GM18861 (cell line): ENCODE measurements around the gene OTOS.

Source experiments
- ATAC-seq: cut with Tn5 transposase; IDR thresholded peaks from one replicate; pipeline ENCODE4 v1.9.1; 2021; ENCODE audit not compliant: unreplicated experiment

Gene OTOS

DNA sequence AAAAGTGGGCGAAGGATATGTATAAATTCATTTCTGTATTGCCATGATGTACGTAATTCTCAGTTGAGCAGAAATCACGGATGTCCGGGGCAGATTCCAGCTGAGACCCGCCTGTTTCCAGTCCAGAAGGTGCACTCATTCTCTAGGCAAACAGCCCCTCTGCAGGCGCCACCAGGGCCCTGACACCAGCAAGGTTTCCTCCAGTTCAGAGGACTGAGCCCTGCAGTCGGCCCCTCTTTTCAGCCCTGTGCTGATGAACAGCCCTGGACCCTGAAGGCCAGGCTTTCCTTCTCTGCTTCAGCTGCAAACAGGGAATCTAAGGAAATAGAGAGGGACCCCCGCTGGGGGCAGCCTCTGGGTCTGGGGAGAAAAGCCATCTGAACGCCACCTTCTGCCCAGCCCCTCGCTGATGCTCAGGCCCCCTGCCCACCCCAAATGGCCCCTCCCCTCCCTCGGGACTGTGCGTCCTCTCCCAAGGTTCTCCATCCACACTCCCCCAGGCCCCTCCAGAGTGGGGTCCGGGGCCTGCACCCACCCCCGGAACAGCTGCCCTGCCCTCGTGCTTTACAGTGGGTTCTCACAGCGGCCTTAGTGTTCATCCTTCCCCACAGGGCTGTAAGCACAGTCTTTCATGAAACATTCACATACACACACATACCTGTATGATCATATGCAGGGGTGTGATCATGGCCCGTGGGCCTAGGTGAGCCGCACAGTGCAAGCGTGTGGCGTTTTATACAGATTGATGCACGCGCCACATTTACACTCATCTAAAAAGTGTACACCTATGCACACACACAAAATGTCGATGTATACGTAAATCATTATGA, 16.4 kb downstream of the OTOS start:
- no peak for ATAC-seq

DNA sequence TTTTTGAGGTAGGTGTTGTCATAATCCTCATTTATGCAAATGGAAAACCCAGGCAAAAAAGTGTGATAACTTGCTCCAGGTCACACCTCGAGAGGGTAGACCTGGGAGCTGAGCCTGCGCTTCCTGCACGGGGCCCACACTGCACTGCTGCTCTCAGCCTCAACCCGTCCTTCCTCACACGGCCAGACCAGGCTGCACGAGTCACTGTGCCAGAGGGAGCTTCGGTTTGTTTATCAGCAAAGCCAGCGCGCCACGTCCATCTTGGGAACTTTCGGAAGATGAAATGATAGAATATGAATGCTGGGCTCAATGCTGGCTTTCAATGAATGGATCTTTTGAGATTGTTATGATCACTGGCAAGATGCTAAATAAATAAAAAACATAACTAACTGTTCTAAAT, 18.8 kb downstream of the OTOS start:
- no peak for ATAC-seq

DNA sequence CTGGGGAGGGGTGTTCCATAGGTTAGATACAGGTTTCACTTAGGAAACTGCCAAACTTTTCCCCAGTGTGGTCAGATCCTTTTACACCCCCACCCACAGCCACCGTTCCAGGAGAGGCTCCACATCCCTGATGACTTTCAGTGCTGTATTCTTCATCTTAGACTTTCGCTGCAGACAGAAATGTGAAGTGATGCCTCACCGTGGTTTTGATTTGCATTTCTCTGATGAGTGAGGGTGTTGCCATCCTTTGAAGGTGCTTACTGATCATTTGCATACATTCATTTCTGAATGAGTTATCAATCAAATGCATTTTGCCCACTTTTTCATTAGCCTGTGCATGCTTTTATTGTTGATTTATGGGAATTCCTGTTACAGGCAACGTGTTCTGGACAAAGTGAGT, 19.3 kb downstream of the OTOS start:
- ATAC-seq: no peak

DNA sequence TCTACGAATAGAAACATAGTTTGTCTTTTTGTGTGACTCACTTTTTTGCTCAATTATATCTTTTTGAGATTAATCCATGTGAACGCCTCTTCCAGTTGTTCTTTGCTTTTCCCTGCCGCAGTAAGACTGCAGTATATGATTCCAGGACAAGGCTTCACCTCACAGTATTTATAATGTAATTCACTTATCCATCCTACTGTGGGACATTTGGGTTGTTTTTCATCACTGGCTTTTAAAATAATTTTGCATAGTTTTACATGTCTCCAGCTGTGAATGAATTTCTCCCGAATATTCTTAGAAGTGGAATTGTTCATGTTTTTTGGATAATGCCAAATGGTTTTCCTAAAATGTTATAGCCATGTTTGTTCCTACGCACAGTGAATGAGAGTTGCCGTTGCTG, 26.2 kb downstream of the OTOS start:
- ATAC-seq: no peak

DNA sequence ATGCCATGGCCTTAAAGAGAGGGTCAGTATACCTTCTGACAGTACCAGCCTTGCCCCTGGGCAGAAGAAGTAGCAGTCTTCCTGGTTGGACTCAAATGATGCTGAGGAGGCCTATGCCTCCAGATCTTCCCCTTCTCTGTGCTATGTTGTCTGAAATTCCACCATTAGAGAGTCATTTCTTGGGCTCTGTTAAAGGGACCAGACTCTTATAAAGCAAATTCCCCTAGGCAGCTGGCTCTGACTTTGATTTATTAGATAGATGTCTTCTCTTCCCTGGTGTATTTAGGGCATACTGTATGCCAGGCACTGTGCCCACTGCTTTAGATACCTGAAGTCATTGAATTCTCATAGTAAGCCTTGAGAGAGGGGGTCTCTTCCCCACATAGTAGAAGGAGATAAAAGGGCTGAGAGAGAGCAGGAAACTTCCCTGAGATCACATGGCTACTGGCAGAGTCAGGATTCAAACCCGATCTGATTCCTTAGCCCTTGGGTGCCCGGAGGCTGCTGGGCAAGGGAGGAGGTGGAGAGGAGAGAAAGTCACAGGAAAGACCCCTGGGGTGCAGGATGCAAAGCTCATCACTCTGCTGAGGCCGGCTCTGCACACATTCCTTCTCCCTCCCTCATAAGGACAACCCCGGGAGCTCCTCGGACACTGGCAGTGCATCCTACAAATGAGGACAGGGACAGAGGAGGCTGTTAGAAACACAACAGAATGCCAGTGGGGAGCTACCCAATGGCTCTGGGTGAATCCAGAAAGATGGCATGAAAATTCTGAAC, 27.4 kb downstream of the OTOS start:
- no peak for ATAC-seq

DNA sequence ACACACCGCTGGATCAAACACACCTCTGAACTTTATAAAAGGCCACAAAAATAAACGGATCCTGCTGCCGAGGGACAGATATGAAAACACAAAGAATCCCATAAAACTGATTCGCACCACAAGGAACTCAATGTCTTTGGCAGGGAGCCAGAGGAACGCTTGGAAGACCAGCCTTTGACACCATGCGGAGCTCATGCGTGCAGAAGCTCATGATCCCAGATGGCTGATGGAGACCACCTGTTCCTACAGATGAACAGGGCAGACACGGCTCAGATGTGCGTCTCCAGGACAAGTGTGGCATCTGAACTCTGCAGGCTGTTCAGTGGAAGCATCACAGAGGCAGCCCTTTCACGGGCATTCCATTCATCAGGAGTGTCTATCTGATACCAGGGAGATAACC, 29.2 kb downstream of the OTOS start:
- no peak for ATAC-seq

DNA sequence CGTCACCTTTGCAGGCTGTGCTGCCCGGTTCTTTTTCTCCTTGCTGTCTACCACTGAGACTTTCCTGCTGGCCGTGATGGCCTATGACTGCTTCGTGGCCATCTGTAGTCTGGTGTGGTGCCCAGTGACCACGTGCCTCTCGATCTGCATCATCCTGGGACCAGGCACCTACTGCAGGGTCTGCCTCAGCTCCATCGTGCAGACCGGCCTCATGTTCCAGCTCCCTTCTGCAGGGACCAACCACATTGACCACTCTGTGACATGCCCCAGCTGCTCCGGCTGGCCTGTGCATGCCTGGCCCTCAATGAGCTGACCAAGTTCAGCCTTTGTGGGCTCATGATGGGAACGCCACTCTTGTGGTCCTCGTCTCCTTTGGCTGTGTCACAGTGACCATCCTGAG, 31.1 kb downstream of the OTOS start:
- ATAC-seq: no peak

DNA sequence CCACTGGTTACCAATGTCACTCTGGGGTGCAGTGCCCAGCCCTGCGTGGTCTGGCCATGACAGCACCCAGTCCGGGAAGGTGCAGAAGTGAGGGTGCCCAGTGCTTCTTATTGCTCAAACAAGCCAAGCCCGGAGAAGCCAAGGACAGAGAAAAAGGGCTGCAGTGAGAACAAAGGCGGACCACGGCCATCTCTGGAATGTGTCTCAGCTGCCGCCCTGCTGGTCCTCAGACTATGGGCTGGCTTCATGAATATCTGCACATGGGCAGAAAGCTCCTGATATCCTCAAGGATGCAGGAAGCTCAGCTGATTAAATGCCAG, 33.0 kb downstream of the OTOS start:
- no peak for ATAC-seq

DNA sequence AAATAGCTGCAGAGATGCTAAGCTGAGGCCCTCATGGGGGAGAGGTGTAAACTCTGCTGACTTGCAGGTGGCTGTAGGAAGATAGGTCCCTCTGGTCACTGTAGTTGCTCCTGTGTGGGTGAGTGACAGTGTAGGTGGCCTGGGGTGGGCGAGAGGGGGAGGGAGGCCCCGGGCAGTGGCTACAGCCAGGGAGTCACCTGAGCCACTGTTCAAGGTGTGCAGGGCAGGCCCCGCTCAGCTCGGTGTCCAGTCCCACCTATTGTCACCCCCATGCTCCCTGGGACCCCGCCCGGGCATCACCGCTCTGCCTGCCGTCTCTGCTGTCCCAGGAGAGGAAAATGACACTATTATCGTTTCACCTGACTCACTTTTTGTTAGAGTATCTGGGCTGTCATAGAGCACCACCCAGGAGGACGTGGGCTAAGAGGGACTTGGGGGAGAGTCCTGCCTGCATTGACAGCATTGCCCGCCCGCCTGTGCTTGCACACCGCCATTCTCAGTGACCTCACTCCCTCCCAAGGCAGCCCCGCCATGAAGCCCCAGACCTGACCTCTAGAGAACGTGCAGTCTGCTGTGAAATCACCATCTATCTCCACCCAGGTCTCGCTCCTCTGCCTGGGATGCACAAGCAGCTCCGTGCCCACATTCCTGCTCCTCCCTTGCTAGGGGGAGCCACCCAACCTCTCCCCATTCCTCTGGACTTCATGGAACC, 33.5 kb downstream of the OTOS start:
- ATAC-seq: no peak

DNA sequence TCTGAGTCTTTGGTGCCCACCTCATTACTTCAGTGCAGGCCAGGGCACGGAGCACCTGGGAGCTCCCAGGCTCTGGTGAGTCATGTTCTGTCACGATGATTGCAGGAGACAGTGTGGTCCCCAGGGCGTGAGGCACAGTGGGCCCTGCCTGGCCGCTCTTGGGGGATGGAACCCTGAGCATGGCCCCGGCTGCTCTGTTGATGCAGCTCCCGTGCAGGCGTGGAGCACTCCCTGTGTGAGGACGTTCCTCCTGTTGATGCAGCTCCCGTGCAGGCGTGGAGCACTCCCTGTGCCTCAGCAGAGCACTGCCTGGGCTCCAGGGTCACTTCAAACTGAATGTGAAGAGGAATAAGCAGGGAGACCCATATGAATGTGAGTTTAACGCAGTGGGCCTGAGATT, 34.5 kb downstream of the OTOS start:
- no peak for ATAC-seq

DNA sequence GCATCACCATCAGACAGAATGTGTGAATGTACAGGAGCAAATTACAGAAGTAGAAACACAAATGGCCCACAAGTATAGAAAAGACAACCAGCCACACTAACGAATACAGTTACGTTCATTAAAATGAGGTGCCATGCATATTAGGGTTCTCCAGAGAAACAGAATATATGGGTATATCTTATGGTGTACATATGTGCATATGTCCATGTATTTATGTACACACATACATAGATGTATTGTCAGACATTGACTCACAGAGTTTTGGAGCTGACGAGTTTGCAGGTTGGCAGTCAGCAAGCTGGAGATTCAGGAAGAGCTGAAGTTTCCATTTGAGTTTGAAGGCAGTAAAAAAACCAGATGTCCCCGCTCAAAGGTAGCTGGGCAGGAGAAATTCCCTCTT, 37.3 kb downstream of the OTOS start:
- ATAC-seq: no peak

DNA sequence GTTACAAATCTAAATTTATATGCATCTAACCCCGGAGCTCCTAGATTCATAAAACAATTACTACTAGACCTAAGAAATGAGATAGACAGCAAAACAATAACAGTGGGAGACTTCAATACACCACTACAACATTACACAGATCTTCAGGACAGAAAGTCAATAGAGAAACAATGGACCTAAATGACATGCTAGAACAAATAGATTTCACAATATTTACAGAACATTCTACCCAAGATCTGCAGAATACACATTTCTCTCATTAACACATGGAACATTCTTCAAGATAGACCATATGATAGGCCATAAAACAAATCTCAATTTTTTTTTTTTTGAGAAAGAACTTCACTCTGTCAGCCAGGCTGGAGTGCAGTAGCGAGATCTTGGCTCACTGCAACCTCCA, 42.1 kb downstream of the OTOS start:
- ATAC-seq: no peak

DNA sequence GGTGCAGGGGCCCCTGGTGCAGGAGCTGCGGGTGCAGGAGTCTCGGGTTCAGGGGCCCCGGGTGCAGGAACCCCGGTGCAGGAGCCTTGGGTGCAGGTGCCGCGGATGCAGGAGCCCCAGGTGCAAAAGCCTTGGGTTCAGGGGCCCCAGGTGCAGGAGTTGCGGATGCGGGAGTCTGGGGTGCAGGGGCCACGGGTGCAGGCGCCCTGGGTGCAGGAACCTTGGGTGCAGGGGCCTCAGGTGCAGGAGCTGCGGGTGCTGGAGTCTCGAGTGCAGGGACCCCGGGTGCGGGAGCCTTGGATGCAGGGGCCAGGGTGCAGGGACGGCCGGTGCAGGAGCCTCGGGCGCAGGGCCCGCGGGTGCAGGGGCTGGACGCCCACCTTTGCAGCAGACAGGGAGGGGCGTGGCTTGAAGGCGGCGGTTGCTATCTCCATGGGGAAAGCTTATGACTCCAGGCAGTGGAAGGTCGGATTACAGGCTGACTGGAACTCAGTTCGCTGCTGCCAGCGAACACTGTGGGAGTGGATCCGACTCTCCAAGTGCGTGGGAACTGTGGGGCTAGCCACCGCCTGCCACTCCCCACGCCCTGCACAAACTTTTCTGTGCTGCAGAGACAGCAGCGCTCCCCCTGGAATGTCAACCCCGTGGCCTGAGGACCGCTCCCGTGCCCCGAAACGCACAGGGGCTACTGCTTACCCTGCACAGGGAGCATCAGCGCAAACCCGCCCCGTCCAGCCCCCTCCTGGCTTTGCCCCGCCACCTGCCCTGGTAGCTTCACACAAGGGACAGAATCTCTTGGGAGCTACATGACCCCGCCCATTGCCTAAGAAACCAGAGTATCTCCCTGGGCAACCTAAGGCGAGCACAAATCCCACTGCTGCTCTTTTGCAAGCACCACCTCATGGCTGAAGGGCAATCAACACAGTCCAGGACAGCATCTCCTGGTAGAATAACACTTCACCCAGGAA, 44.6 kb downstream of the OTOS start:
- no peak for ATAC-seq

DNA sequence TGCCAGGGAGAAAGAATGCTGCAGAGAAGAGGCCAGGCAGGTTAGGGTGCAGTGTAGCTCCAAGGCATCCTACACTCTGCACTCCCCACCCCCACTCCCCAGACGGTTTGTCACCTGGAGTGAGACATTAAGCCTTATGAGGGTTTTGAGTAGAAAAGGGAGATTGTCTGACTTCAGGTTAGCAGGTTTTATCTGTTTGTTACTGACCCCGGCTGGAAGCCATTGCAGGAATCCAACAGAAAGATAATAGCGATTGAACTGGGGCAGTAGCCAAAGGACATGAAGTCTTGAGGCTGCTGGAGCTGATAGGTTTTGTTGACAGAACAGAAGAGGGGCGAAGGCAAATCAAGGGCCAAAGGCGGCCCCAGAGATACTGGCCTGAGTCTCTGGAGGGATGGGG, 51.2 kb downstream of the OTOS start:
- no peak for ATAC-seq
